NCI-H2171 treated with DMSO at 0.1 percent for 48 hours (cell line): ENCODE results near the gene ARHGAP12.
A peak's percentile ranks its signal among the peaks of the same experiment; 100 is the strongest.
"Not testable (repeated sequence)": the region's sequence is repeated elsewhere in the genome, so short reads cannot be mapped to it uniquely, and the experiment has no call there.

ENCODE experiments used
- DNase-seq: peaks from one replicate; lab custom pipeline; 2025; lab: John Stamatoyannopoulos, UW

ARHGAP12 gene

GRCh38 chr10:31923389-31923788, 5.2 kb downstream of the ARHGAP12 start:
- no peak for DNase-seq

GRCh38 chr10:31921031-31921430, 7.6 kb downstream of the ARHGAP12 start:
- no peak for DNase-seq

- no peak for DNase-seq
Observed at GRCh38 chr10:31920538-31920937, 8.1 kb downstream of the ARHGAP12 start.

GRCh38 chr10:31918671-31919409, 9.8 kb downstream of the ARHGAP12 start:
- no peak for DNase-seq

GRCh38 chr10:31914370-31914769, 14.3 kb downstream of the ARHGAP12 start:
- DNase-seq, result no peak

- peak; percentile 18 for DNase-seq
Observed at GRCh38 chr10:31912898-31913850, 15.5 kb downstream of the ARHGAP12 start.

- DNase-seq, result no peak
Observed at GRCh38 chr10:31912289-31912688, 16.3 kb downstream of the ARHGAP12 start.

GRCh38 chr10:31910016-31910415, 18.6 kb downstream of the ARHGAP12 start:
- no peak for DNase-seq

- DNase-seq, result no peak
Observed at GRCh38 chr10:31908157-31908556, 20.5 kb downstream of the ARHGAP12 start.

- no peak for DNase-seq
Observed at GRCh38 chr10:31906039-31906438, 22.6 kb downstream of the ARHGAP12 start.

GRCh38 chr10:31905586-31905985, 23.0 kb downstream of the ARHGAP12 start:
- DNase-seq, result no peak

- DNase-seq, result no peak
Observed at GRCh38 chr10:31902625-31903024, 26.0 kb downstream of the ARHGAP12 start.

GRCh38 chr10:31897506-31897905, 31.1 kb downstream of the ARHGAP12 start:
- DNase-seq, result no peak

GRCh38 chr10:31896968-31897384, 31.7 kb downstream of the ARHGAP12 start:
- no peak for DNase-seq

- DNase-seq, result not testable (repeated sequence)
Observed at GRCh38 chr10:31895722-31896121, 32.9 kb downstream of the ARHGAP12 start.

GRCh38 chr10:31888442-31888841, 40.2 kb downstream of the ARHGAP12 start:
- DNase-seq, result no peak

GRCh38 chr10:31887850-31888249, 40.8 kb downstream of the ARHGAP12 start:
- no peak for DNase-seq

- no peak for DNase-seq
Observed at GRCh38 chr10:31886885-31887284, 41.7 kb downstream of the ARHGAP12 start.

- no peak for DNase-seq
Observed at GRCh38 chr10:31885971-31886370, 42.7 kb downstream of the ARHGAP12 start.

- no peak for DNase-seq
Observed at GRCh38 chr10:31884386-31884785, 44.2 kb downstream of the ARHGAP12 start.

- no peak for DNase-seq
Observed at GRCh38 chr10:31883397-31883796, 45.2 kb downstream of the ARHGAP12 start.

- no peak for DNase-seq
Observed at GRCh38 chr10:31878486-31878885, 50.1 kb downstream of the ARHGAP12 start.
